OCI-LY1 (cell line): ENCODE data around the gene ATF7IP2.

Experiments
- H2AFZ ChIP-seq: fragments of 200-600 bp; sonication (generic), shearing (Covaris generic); 2 replicates; pipeline ENCODE4 v1.6.0; 2014; ENCODE audit warnings: antibody characterized with exemption, mild to moderate bottlenecking, low read length
- H3F3A ChIP-seq: fragments of 200-600 bp; sonication (generic), shearing (Covaris generic); 2 replicates; pipeline ENCODE4 v1.6.0; 2014; ENCODE audit warnings: mild to moderate bottlenecking, antibody characterized with exemption, low read length, moderate library complexity; ENCODE audit not compliant: insufficient read depth
- H3K27ac ChIP-seq: fragments of 200-600 bp; sonication (generic); 2 replicates; pipeline ENCODE4 v1.5.1; 2014; ENCODE audit warnings: low read length, mixed run types, mild to moderate bottlenecking, low read depth; ENCODE audit not compliant: poor library complexity, severe bottlenecking
- H3K27me3 ChIP-seq: fragments of 200-600 bp; sonication (generic); 2 replicates; pipeline ENCODE4 v1.6.0; 2014; ENCODE audit warnings: antibody characterized with exemption, mild to moderate bottlenecking, low read length, moderate library complexity; ENCODE audit not compliant: insufficient read depth
- H3K36me3 ChIP-seq: fragments of 200-600 bp; sonication (generic); 2 replicates; pipeline ENCODE4 v1.6.1; 2014; ENCODE audit warnings: mild to moderate bottlenecking, antibody characterized with exemption, low read length, moderate library complexity, mixed read lengths; ENCODE audit not compliant: insufficient read depth
- H3K4me1 ChIP-seq: fragments of 200-600 bp; sonication (generic); 2 replicates; pipeline ENCODE4 v1.5.1; 2014; ENCODE audit warnings: mild to moderate bottlenecking, low read length, moderate library complexity; ENCODE audit not compliant: insufficient read depth, severe bottlenecking
- H3K4me2 ChIP-seq: fragments of 200-600 bp; sonication (generic), shearing (Covaris generic); 2 replicates; pipeline ENCODE4 v1.6.1; 2014; ENCODE audit warnings: low read length
- H3K4me3 ChIP-seq: fragments of 200-600 bp; sonication (generic); 2 replicates; pipeline ENCODE4 v1.5.1; 2014; ENCODE audit warnings: low read length, low read depth, mild to moderate bottlenecking, mixed read lengths; ENCODE audit not compliant: poor library complexity, severe bottlenecking
- H3K79me2 ChIP-seq: fragments of 200-600 bp; shearing (Covaris generic); 2 replicates; pipeline ENCODE4 v1.6.1; 2016; ENCODE audit warnings: mixed run types, low read length, mixed read lengths; ENCODE audit not compliant: insufficient read depth
- H3K9ac ChIP-seq: fragments of 200-600 bp; sonication (generic), shearing (Covaris generic); 2 replicates; pipeline ENCODE4 v1.6.1; 2014; ENCODE audit warnings: mild to moderate bottlenecking, low read length, mixed read lengths
- H3K9me2 ChIP-seq: fragments of 200-600 bp; sonication (generic), shearing (Covaris generic); 2 replicates; pipeline ENCODE4 v1.6.1; 2014; ENCODE audit warnings: low read depth, mild to moderate bottlenecking, low read length, mixed read lengths
- H3K9me3 ChIP-seq: fragments of 200-600 bp; shearing (Covaris generic); 2 replicates; pipeline ENCODE4 v1.6.1; 2014; ENCODE audit warnings: low read length, mixed read lengths
- H4K20me1 ChIP-seq: fragments of 200-600 bp; sonication (generic), shearing (Covaris generic); 2 replicates; pipeline ENCODE4 v1.6.0; 2016; ENCODE audit warnings: mild to moderate bottlenecking, low read length; ENCODE audit not compliant: insufficient read depth
- EZH2 ChIP-seq: fragments of 200-600 bp; sonication (generic), shearing (Covaris generic); IDR thresholded peaks from 2 replicates; pipeline ENCODE4 v1.8.0; 2017; ENCODE audit warnings: borderline replicate concordance, mixed run types, mild to moderate bottlenecking, antibody characterized with exemption, low read length, moderate library complexity, mixed read lengths
- TF ChIP-seq, protein P1 (sequence below): fragments of 200-600 bp; sonication (generic), shearing (Covaris generic); IDR thresholded peaks from 2 replicates; pipeline ENCODE4 v1.5.1; 2017; ENCODE audit warnings: mild to moderate bottlenecking, antibody characterized with exemption, low read length, moderate library complexity, mixed read lengths

The ATF7IP2 gene

DNA sequence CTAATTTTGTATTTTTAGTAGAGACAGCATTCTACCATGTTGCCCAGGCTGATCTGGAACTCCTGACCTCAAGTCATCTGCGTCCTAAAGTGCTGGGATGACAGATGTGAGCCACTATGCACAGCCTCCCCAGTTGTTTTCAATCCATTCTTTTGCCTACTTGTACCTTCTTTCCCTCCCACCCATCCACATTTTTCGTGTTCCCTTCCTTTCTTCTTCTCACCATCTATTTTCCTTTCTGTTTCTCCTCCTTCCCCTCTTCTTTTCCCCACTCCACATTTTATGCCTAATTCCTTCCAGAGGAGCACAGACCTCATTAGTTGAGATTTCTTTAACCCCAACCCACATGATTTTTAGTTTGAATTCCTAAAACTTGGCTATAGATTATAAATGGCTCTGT, 94.3 kb downstream of the ATF7IP2 start:
- Histone ChIP-seq H3K9ac (no peak overlapping the region), H3K36me3 (peaks cover 51% of the 10 kb centered on the region), H3K4me3 (no peak overlapping the region), H3F3A (no peaks in the 10 kb centered on the region), H3K4me2 (no peak overlapping the region), H3K79me2 (no peaks in the 10 kb centered on the region), H3K4me1 (no peaks in the 10 kb centered on the region), H3K9me3 (0 out of 2 replicates have a peak, but pooled peaks cover 3% of the 10 kb centered on the region), H3K27me3 (no peaks in the 10 kb centered on the region), H4K20me1 (no peaks in the 10 kb centered on the region), H3K9me2 (no peaks in the 10 kb centered on the region), H3K27ac (no peak overlapping the region), H2AFZ (no peak overlapping the region)
- no peak for TF ChIP-seq EZH2
- TF ChIP-seq, protein P1, sequence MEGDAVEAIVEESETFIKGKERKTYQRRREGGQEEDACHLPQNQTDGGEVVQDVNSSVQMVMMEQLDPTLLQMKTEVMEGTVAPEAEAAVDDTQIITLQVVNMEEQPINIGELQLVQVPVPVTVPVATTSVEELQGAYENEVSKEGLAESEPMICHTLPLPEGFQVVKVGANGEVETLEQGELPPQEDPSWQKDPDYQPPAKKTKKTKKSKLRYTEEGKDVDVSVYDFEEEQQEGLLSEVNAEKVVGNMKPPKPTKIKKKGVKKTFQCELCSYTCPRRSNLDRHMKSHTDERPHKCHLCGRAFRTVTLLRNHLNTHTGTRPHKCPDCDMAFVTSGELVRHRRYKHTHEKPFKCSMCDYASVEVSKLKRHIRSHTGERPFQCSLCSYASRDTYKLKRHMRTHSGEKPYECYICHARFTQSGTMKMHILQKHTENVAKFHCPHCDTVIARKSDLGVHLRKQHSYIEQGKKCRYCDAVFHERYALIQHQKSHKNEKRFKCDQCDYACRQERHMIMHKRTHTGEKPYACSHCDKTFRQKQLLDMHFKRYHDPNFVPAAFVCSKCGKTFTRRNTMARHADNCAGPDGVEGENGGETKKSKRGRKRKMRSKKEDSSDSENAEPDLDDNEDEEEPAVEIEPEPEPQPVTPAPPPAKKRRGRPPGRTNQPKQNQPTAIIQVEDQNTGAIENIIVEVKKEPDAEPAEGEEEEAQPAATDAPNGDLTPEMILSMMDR = no peak

DNA sequence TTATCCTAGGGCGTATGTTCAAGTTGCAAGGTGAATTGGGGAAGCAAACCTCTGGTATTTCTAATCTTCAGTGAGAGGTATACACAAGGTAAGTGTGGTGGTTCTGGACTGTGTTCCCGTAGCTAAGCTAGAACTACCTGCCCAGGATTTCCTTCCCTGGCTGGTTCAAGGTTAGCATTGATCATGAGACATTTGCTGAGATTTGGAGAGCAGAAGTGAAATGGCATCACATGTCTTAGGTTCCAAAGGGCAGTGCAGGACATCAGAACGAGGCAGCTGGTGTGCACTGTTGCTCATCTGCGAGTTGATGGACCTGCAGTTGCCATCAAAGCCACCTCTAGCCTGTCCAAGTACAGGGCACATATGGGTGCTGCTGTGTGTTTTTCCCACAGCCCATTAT, 99.3 kb downstream of the ATF7IP2 start:
- Histone ChIP-seq H4K20me1 (no peaks in the 10 kb centered on the region), H3K9me2 (no peaks in the 10 kb centered on the region), H3K4me2 (no peak overlapping the region), H3K9ac (no peak overlapping the region), H3K4me3 (no peak overlapping the region), H3K9me3 (0 out of 2 replicates have a peak, but pooled peaks cover 3% of the 10 kb centered on the region), H2AFZ (no peak overlapping the region), H3K79me2 (no peaks in the 10 kb centered on the region), H3K27me3 (no peaks in the 10 kb centered on the region), H3K36me3 (peaks cover 31% of the 10 kb centered on the region), H3F3A (no peaks in the 10 kb centered on the region), H3K27ac (no peak overlapping the region), H3K4me1 (no peaks in the 10 kb centered on the region)
- TF ChIP-seq, protein P1 = no peak
- TF ChIP-seq EZH2 = no peak

DNA sequence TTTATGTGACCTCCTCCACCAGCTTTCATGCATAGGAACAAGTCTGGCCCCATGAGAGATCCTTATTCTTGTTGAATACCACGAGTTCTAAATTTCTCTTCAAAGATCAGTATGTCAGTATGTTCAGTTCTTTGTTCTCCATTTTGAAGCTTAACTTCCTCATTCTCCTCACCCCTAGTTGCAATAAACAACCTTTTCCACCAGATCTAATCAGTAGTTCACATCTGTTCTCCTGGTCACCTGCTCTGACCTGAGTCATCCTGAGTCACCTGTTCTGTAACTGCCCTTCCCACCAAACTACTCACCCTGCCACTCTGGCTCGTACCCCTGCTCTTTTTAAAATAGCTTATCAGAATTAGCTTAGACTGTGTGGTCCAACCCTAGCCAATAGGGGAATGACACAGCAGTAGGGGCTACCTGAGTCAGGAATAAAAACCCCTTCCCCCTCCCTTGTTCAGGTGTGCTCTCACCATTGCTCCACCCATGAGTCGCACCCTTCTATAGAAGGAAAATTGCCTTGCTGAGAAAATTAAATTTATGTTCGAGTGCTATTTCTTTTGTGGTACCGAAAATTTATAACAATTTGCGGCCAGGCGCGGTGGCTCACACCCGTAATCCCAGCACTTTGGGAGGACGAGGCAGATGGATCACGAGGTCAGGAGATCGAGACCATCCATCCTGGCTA, 100.0 kb downstream of the ATF7IP2 start:
- no peaks in the 10 kb centered on the region for H3K27me3 ChIP-seq
- H3K9me3 ChIP-seq = 0 out of 2 replicates have a peak, but pooled peaks cover 3% of the 10 kb centered on the region
- no peak overlapping the region for H3K27ac ChIP-seq
- H3K36me3 ChIP-seq = peaks cover 24% of the 10 kb centered on the region
- no peak overlapping the region for H3K4me2 ChIP-seq
- H2AFZ ChIP-seq = no peak overlapping the region
- H3K4me1 ChIP-seq = no peaks in the 10 kb centered on the region
- no peaks in the 10 kb centered on the region for H3K9me2 ChIP-seq
- no peak overlapping the region for H3K9ac ChIP-seq
- TF ChIP-seq, protein P1 = no peak
- TF ChIP-seq EZH2 = no peak
- no peaks in the 10 kb centered on the region for H4K20me1 ChIP-seq
- no peaks in the 10 kb centered on the region for H3K79me2 ChIP-seq
- H3K4me3 ChIP-seq = no peak overlapping the region
- no peaks in the 10 kb centered on the region for H3F3A ChIP-seq
